ENCODE measurements around the gene ANXA4. TPM values are rescaled to one million over a fixed set of nuclear protein-coding genes. Genes with fewer than 3 reads are reported as not detected.

The ANXA4 gene
- total RNA-seq, 4 donors from 2014 or later: 61.8 to 79.4 (median 73.9) TPM

DNA sequence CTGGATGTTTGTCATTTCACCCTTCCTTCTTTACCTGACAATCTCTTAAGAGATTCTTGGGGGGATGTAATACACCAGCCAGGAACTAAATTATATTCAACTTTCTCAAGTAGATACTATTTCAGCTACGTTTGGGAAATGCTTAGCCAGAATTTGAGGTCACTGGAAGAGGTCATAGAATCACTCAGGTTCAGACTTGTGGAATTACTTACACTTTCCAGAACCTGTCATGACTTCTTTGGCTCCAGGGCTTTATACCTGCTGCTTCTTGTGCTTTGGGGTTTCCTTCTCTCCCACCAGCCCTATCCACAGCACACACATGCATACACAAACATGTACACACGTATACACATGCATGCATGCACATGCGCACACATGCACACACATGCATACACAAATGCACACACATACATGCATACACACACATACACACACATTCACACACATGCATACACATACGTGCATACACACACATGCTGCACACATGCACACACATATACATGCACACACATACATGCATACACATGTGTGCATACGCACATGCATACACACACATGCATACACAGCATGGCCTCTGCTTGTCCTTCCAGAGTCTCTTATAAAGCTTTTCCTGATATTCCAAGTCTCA, 23.5 kb upstream of the ANXA4 start:
- Histone ChIP-seq H3K4me1 (peaks cover 0 to 7% (median 0%) of the 10 kb centered on the region in 4 donors), H3K9me3 (no peaks in the 10 kb centered on the region), H3K36me3 (no peaks in the 10 kb centered on the region), H3K27me3 (no peaks in the 10 kb centered on the region), H3K4me3 (no peak overlapping the region), H3K27ac (no peak overlapping the region)
- no peak for DNase-seq (ENCODE audit: low spot score in 2 of 2)
- WGBS, 2 donors: 76 to 77% methylated on average over 5 of the region's 5 CpGs
- TF ChIP-seq EP300 (IDR thresholded peaks at IDR 0.05) (no peak), CTCF (IDR thresholded peaks at IDR 0.05) (no peak), POLR2A (IDR thresholded peaks at IDR 0.05) (no peak)

- H3K4me3 ChIP-seq: no peak overlapping the region
- peaks cover 0 to 6% (median 0%) of the 10 kb centered on the region in 4 donors for H3K4me1 ChIP-seq
- TF ChIP-seq EP300 (IDR thresholded peaks at IDR 0.05): no peak
- no peak for TF ChIP-seq POLR2A (IDR thresholded peaks at IDR 0.05)
- peak in 1 of 5 experiments; percentile 19 for TF ChIP-seq CTCF (IDR thresholded peaks at IDR 0.05)
- H3K27ac ChIP-seq: no peak overlapping the region
- no peak for DNase-seq (ENCODE audit: low spot score in 2 of 2)
- H3K27me3 ChIP-seq: no peaks in the 10 kb centered on the region
- no peaks in the 10 kb centered on the region for H3K36me3 ChIP-seq
- H3K9me3 ChIP-seq: no peaks in the 10 kb centered on the region
- 68 to 76% methylated on average over 1 of the region's 1 CpG for whole genome bisulfite sequencing, 2 donors
Measured at GRCh38 chr2:69720404-69720803, 21.5 kb upstream of the ANXA4 start.

DNA sequence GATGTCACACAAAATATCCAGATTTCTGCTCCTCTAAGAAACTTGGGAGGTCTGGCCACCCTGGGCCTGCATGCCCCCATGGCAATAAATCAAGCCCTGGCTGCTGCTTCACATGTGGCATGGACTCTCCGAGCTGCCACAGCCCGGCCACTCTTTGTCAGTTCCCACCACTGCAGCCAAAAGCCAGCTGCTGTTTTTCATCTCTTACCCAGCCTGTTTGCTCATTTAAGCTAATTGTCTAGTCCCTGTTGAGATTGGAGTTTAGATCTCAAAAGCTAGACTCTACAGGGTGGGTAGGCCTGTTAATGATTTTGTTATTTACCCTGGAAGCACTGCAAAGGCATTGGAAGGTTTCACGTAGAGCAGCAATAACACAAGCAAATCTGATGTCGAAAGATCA, 20.9 kb upstream of the ANXA4 start:
- no peak for DNase-seq (ENCODE audit: low spot score in 2 of 2)
- Histone ChIP-seq H3K9me3 (no peaks in the 10 kb centered on the region), H3K36me3 (no peaks in the 10 kb centered on the region), H3K4me1 (peaks cover 0 to 6% (median 0%) of the 10 kb centered on the region in 4 donors), H3K27ac (no peak overlapping the region), H3K27me3 (no peaks in the 10 kb centered on the region), H3K4me3 (no peak overlapping the region)
- 61 to 76% methylated on average over 4 of the region's 4 CpGs for WGBS, 2 donors
- TF ChIP-seq POLR2A (IDR thresholded peaks at IDR 0.05): no peak
- no peak for TF ChIP-seq CTCF (IDR thresholded peaks at IDR 0.05)
- no peak for TF ChIP-seq EP300 (IDR thresholded peaks at IDR 0.05)

- Histone ChIP-seq H3K4me3 (no peak overlapping the region), H3K9me3 (no peaks in the 10 kb centered on the region), H3K36me3 (no peaks in the 10 kb centered on the region), H3K27me3 (no peaks in the 10 kb centered on the region), H3K4me1 (peaks cover 0 to 6% (median 0%) of the 10 kb centered on the region in 4 donors), H3K27ac (no peak overlapping the region)
- no peak for DNase-seq (ENCODE audit: low spot score in 2 of 2)
- TF ChIP-seq CTCF (IDR thresholded peaks at IDR 0.05) (no peak), EP300 (IDR thresholded peaks at IDR 0.05) (no peak), POLR2A (IDR thresholded peaks at IDR 0.05) (no peak)
- WGBS, 2 donors: 92 to 93% methylated on average over 14 of the region's 14 CpGs
Measured at GRCh38 chr2:69723791-69724190, 18.1 kb upstream of the ANXA4 start.

- Histone ChIP-seq H3K27me3 (no peaks in the 10 kb centered on the region), H3K9me3 (no peaks in the 10 kb centered on the region), H3K27ac (no peak overlapping the region), H3K36me3 (no peaks in the 10 kb centered on the region), H3K4me1 (peaks cover 0 to 6% (median 0%) of the 10 kb centered on the region in 4 donors), H3K4me3 (peak overlapping the region in 2 of 4 donors; percentile 5 to 37)
- 3 to 7% methylated on average over 13 of the region's 13 CpGs for WGBS, 2 donors
- DNase-seq (ENCODE audit: low spot score in 2 of 2): peak; percentile 92 to 99
- peak in 1 of 2 donors; percentile 74 for TF ChIP-seq EP300 (IDR thresholded peaks at IDR 0.05)
- peak; percentile 92 to 94 (median 94) for TF ChIP-seq CTCF (IDR thresholded peaks at IDR 0.05)
- no peak for TF ChIP-seq POLR2A (IDR thresholded peaks at IDR 0.05)
Measured at GRCh38 chr2:69724540-69725159, 17.3 kb upstream of the ANXA4 start.

All from tibial nerve (tissue), 4 donors.